Parathyroid adenoma (tissue), 2 donors: ENCODE results near the gene AFF1.
A peak's percentile ranks its signal among the peaks of the same experiment; 100 is the strongest.
"Not testable (repeated sequence)": the region's sequence is repeated elsewhere in the genome, so short reads cannot be mapped to it uniquely, and the experiment has no call there.

Source experiments
- H2AFZ ChIP-seq: fragments of 300-600 bp; sonication (generic); one replicate; pipeline ENCODE4 v1.7.0; 2017; ENCODE audit warnings: antibody characterized with exemption, mild to moderate bottlenecking
- H3K27ac ChIP-seq: fragments of 300-600 bp; sonication (generic); one replicate; pipeline ENCODE4 v1.7.0; 2017
- H3K27me3 ChIP-seq: fragments of 300-600 bp; sonication (generic); one replicate; pipeline ENCODE4 v1.7.0; 2017; ENCODE audit warnings: low read length; ENCODE audit not compliant: control insufficient read depth, insufficient read depth
- H3K36me3 ChIP-seq: fragments of 300-600 bp; sonication (generic); one replicate; pipeline ENCODE4 v1.7.0; 2017; ENCODE audit warnings: low read length; ENCODE audit not compliant: control insufficient read depth, insufficient read depth
- H3K4me1 ChIP-seq: fragments of 300-600 bp; sonication (generic); one replicate; pipeline ENCODE4 v1.7.0; 2017; ENCODE audit warnings: control low read depth
- H3K4me2 ChIP-seq: fragments of 300-600 bp; sonication (generic); one replicate; pipeline ENCODE4 v1.7.0; 2017; ENCODE audit warnings: low read length
- H3K4me3 ChIP-seq: fragments of 300-600 bp; sonication (generic); one replicate; pipeline ENCODE4 v1.7.0; 2017; ENCODE audit warnings: low read depth, low read length
- H3K79me2 ChIP-seq: fragments of 300-600 bp; sonication (generic); one replicate; pipeline ENCODE4 v1.7.0; 2017; ENCODE audit warnings: control low read depth
- H3K9ac ChIP-seq: fragments of 300-600 bp; sonication (generic); one replicate; pipeline ENCODE4 v1.7.0; 2017; ENCODE audit warnings: mild to moderate bottlenecking
- H3K9me3 ChIP-seq: fragments of 300-600 bp; sonication (generic); one replicate; pipeline ENCODE4 v1.7.0; 2017; ENCODE audit warnings: low read length; ENCODE audit not compliant: control insufficient read depth
- TF ChIP-seq, protein P1 (sequence below): fragments of 300-600 bp; sonication (generic); IDR thresholded peaks from one replicate; pipeline ENCODE4 v1.7.0; 2017; ENCODE audit warnings: antibody characterized with exemption, mild to moderate bottlenecking
- donor health status: primary hyperparathyroidism.

The AFF1 gene

DNA sequence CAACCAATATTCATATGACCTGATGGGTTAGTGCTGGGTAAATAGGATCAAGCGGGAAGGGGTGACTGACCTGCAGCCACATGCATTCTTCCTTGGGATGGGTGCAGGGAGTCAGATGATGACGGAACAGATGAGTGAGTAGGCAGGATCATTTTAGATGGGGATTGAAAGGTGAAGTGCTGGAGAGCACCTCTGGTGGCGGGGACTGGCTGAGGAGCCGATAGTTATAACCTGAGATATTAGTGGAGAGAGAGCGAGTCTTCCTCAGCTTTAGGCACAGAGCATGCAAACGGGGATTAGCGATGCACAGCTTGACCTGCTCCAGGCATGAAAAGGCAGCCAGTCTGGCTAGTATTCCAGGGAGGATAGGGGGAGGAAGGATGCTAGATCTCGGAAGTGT is 99.1 kb downstream of the AFF1 start:
- no peak overlapping the region for H3K27ac ChIP-seq

DNA sequence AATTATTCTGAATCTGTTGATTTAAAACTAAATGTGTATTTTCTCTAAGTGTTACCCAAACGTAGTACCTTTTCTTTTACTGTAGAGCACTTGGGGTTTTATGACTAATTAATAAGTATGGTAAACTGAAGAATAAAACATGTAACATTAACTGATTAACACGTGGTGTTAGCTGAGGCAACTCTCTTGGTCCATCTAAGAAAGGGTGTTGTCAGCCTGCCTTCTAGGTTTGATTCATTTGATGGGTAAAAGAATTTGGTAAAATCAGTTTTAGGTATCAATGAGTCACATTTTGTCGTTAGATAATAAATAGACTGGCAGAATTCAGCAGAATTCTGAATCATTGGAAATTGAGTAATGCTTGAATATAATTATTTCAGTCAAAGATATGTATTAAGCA is 99.7 kb downstream of the AFF1 start:
- Histone ChIP-seq H3K79me2 (peaks cover 37% of the 10 kb centered on the region), H3K9ac (no peak overlapping the region), H3K9me3 (no peaks in the 10 kb centered on the region), H3K27ac (no peak overlapping the region), H3K4me1 (peaks cover 22% of the 10 kb centered on the region), H3K4me2 (no peak overlapping the region), H3K4me3 (no peak overlapping the region), H3K36me3 (no peaks in the 10 kb centered on the region), H3K27me3 (no peaks in the 10 kb centered on the region), H2AFZ (no peak overlapping the region)
- TF ChIP-seq, protein P1, sequence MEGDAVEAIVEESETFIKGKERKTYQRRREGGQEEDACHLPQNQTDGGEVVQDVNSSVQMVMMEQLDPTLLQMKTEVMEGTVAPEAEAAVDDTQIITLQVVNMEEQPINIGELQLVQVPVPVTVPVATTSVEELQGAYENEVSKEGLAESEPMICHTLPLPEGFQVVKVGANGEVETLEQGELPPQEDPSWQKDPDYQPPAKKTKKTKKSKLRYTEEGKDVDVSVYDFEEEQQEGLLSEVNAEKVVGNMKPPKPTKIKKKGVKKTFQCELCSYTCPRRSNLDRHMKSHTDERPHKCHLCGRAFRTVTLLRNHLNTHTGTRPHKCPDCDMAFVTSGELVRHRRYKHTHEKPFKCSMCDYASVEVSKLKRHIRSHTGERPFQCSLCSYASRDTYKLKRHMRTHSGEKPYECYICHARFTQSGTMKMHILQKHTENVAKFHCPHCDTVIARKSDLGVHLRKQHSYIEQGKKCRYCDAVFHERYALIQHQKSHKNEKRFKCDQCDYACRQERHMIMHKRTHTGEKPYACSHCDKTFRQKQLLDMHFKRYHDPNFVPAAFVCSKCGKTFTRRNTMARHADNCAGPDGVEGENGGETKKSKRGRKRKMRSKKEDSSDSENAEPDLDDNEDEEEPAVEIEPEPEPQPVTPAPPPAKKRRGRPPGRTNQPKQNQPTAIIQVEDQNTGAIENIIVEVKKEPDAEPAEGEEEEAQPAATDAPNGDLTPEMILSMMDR, result no peak

More for the DNA sequence above, 99.1 kb downstream of the AFF1 start:
- no peak overlapping the region for H3K4me3 ChIP-seq
- no peak overlapping the region for H2AFZ ChIP-seq
- H3K27me3 ChIP-seq, result no peaks in the 10 kb centered on the region
- H3K9me3 ChIP-seq, result no peaks in the 10 kb centered on the region
- H3K36me3 ChIP-seq, result no peaks in the 10 kb centered on the region
- no peak overlapping the region for H3K9ac ChIP-seq
- no peak overlapping the region for H3K4me2 ChIP-seq
- peaks cover 23% of the 10 kb centered on the region for H3K4me1 ChIP-seq
- peaks cover 42% of the 10 kb centered on the region for H3K79me2 ChIP-seq
- TF ChIP-seq, protein P1, result no peak

DNA sequence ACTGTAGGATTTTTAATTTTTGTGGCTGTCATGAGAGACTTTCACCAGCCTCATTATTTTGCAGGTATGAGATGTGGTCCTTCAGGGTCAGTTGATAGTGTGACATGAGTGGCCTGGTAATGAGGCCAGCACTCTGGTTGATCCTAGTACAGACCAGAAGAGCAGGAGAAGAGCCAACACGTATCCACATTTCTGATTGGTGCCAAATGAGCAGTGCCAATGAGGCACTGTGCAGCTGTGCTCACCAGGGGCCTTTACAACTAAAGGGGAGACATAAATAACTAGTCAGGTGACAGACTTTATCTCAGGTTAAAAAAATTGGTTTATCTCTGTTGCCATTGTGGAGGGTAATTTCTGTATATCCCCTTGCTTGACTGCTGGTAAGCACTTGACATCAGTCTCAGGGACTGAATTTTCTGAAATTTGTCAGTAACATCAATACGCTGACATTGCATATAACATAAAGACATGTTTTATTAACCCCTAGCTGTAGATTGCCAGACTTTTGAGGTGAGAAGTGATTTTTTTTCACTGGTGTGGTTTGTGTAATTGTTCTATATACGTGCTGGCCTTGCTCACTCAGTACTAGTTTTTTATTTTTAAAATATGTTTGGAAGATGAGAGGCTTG is 101.2 kb downstream of the AFF1 start:
- no peaks in the 10 kb centered on the region for H3K27me3 ChIP-seq
- TF ChIP-seq, protein P1, result no peak
- H3K4me1 ChIP-seq, result peaks cover 10% of the 10 kb centered on the region
- H3K9ac ChIP-seq, result no peak overlapping the region
- no peaks in the 10 kb centered on the region for H3K36me3 ChIP-seq
- H3K4me2 ChIP-seq, result no peak overlapping the region
- peaks cover 34% of the 10 kb centered on the region for H3K79me2 ChIP-seq
- no peak overlapping the region for H3K4me3 ChIP-seq
- H3K27ac ChIP-seq, result no peak overlapping the region
- H2AFZ ChIP-seq, result no peak overlapping the region
- H3K9me3 ChIP-seq, result no peaks in the 10 kb centered on the region

DNA sequence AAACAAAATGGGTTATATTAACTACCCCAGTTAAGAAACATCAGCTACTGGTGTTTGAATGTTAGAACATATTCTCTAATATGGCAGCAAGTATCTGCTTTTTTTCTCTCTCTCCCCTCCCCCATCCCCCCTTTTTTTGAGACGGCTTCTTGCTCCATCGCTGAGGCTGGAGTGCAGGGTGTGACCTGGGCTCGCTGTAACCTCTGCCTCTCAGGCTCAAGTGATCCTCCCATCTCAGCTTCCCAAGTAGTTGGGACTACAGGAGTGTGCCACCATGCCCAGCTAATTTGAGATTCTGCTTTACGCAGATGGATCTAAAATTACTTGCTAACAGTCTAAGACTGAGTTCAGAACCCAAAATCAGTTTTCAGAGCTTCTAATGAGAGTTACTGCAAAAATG is 101.9 kb downstream of the AFF1 start:
- peaks cover 10% of the 10 kb centered on the region for H3K4me1 ChIP-seq
- no peaks in the 10 kb centered on the region for H3K36me3 ChIP-seq
- no peak overlapping the region for H3K4me3 ChIP-seq
- no peak overlapping the region for H3K9ac ChIP-seq
- no peaks in the 10 kb centered on the region for H3K9me3 ChIP-seq
- H3K4me2 ChIP-seq, result peak overlapping the region; percentile 9
- TF ChIP-seq, protein P1, result no peak
- H3K27me3 ChIP-seq, result no peaks in the 10 kb centered on the region
- H3K27ac ChIP-seq, result peak overlapping the region; percentile 53
- peaks cover 41% of the 10 kb centered on the region for H3K79me2 ChIP-seq
- no peak overlapping the region for H2AFZ ChIP-seq

DNA sequence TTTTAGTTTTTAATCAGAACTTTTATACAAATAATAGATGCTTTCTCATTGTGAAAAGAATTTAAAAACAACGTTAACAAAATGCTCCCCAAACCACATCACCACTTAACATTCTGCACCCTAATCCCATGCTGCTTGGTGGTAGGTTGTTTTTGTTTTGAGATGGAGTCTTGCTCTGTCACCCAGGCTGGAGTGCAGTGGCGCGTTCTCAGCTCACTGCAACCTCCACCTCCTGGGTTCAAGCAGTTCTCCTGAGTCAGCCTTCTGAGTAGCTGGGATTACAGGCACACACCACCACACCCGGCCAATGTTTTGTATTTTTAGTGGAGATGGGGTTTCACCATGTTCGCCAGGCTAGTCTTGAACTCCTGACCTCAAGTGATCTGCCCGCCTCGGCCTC is 102.4 kb downstream of the AFF1 start:
- H2AFZ ChIP-seq, H3K9ac ChIP-seq, H3K36me3 ChIP-seq, H3K9me3 ChIP-seq, H3K4me1 ChIP-seq, H3K27me3 ChIP-seq, H3K4me3 ChIP-seq: not testable (repeated sequence)
- H3K27ac ChIP-seq, result peak overlapping the region; percentile 53
- peaks cover 40% of the 10 kb centered on the region for H3K79me2 ChIP-seq
- peak overlapping the region; percentile 9 for H3K4me2 ChIP-seq
